GM18505 (cell line): ENCODE data around the gene GADD45GIP1.

Source experiments
- ATAC-seq: cut with Tn5 transposase; IDR thresholded peaks from one replicate; pipeline ENCODE4 v1.9.1; 2021; ENCODE audit not compliant: unreplicated experiment
- POLR2A ChIP-seq: IDR thresholded peaks from 4 replicates; pipeline ENCODE4 v1.6.1; 2011; ENCODE audit warnings: borderline replicate concordance; ENCODE audit not compliant: insufficient read depth, insufficient read length; ENCODE audit errors: extremely low read depth

Gene GADD45GIP1

GRCh38 chr19:12913851-12914690 lies 43.0 kb downstream of the GADD45GIP1 start:
- TF ChIP-seq POLR2A, result peak; percentile 29
- no peak for ATAC-seq

- no peak for ATAC-seq
- TF ChIP-seq POLR2A, result no peak
Observed at GRCh38 chr19:12913011-12913561, 43.9 kb downstream of the GADD45GIP1 start.

- ATAC-seq, result no peak
- TF ChIP-seq POLR2A, result no peak
Observed at GRCh38 chr19:12912571-12912970, 44.5 kb downstream of the GADD45GIP1 start.

DNA sequence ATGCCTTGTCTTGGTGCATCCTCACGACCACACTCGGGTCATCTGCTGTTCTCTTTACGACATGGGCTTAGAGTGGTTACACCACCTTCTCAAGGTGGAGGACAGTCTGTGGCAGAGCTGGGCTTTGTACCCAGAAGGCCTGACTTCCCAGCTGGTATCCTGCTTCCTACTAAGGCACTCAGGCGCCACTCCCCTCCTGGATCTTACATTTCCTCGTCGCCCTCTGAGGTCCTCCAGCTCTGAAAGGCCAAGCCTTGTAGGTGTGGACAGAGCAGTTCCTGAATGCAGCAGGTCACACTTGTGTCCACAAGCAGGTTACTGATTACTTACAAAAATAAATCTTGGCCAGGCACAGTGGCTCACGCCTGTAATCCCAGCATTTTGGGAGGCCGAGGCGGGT lies 49.9 kb downstream of the GADD45GIP1 start:
- ATAC-seq, result no peak
- no peak for TF ChIP-seq POLR2A
